Measurements from ENCODE around the gene REXO4.
"Not testable (repeated sequence)": the region's sequence is repeated elsewhere in the genome, so short reads cannot be mapped to it uniquely, and the experiment has no call there.

GRCh38 chr9:133391449-133391848 is 26.4 kb downstream of the REXO4 start:
- not testable (repeated sequence) for TF ChIP-seq EHMT2 (IDR thresholded peaks at IDR 0.05; ENCODE audit: borderline replicate concordance, low read depth, low read length); ZNF407 (CRISPR knock-in tag; IDR thresholded peaks at IDR 0.05; ENCODE audit: not compliant biosample characterization); FOXK1 (CRISPR knock-in tag; IDR thresholded peaks at IDR 0.05; ENCODE audit: borderline replicate concordance, low read depth); TAF1 (CRISPR knock-in tag; IDR thresholded peaks at IDR 0.05); ZNF512 (CRISPR knock-in tag; IDR thresholded peaks at IDR 0.05)
